ENCODE measurements around the gene BCAS4.

GRCh38 chr20:50867805-50868204 is 72.9 kb downstream of the BCAS4 start:
- TF ChIP-seq EZH2 (IDR thresholded peaks at IDR 0.05; ENCODE audit: low read depth) (no peak), CTCF (conservative IDR thresholded peaks at IDR 0.05) (no peak)

Data from PC-9 (cell line).